GM12801 (cell line): ENCODE data around the gene SASS6.

Experiments used
- CTCF ChIP-seq: IDR thresholded peaks from one replicate; pipeline ENCODE4 v1.5.1; 2011; ENCODE audit warnings: control low read depth; ENCODE audit not compliant: insufficient read length; ENCODE audit errors: extremely low read depth

SASS6 gene

GRCh38 chr1:100134872-100135271 lies 2.1 kb upstream of the SASS6 start:
- no peak for TF ChIP-seq CTCF

GRCh38 chr1:100131623-100132022 lies 1.1 kb downstream of the SASS6 start:
- no peak for TF ChIP-seq CTCF

GRCh38 chr1:100130552-100131077 lies 2.1 kb downstream of the SASS6 start:
- no peak for TF ChIP-seq CTCF

GRCh38 chr1:100127226-100127625 lies 5.5 kb downstream of the SASS6 start:
- no peak for TF ChIP-seq CTCF

- no peak for TF ChIP-seq CTCF
These were observed 10.6 kb downstream of the SASS6 start for GRCh38 chr1:100122177-100122576.

- TF ChIP-seq CTCF = no peak
These were observed 17.2 kb downstream of the SASS6 start for GRCh38 chr1:100115524-100115923.

- no peak for TF ChIP-seq CTCF
These were observed 23.1 kb downstream of the SASS6 start for GRCh38 chr1:100109554-100110066.

GRCh38 chr1:100107696-100108095 lies 25.0 kb downstream of the SASS6 start:
- TF ChIP-seq CTCF = no peak
